NCI-H345 (cell line): ENCODE data around the gene CFAP53.
"Not testable (repeated sequence)": the region's sequence is repeated elsewhere in the genome, so short reads cannot be mapped to it uniquely, and the experiment has no call there.

Source experiments
- DNase-seq: peaks from one replicate; lab custom pipeline; 2025; lab: John Stamatoyannopoulos, UW

The CFAP53 gene

GRCh38 chr18:50272568-50272967, 6.3 kb upstream of the CFAP53 start:
- no peak for DNase-seq

GRCh38 chr18:50268022-50268747, 1.9 kb upstream of the CFAP53 start:
- no peak for DNase-seq

GRCh38 chr18:50262977-50263376, 3.3 kb downstream of the CFAP53 start:
- DNase-seq, result no peak

GRCh38 chr18:50250935-50251334, 15.4 kb downstream of the CFAP53 start:
- DNase-seq, result no peak

- DNase-seq, result no peak
These were observed 16.7 kb downstream of the CFAP53 start for GRCh38 chr18:50249576-50249975.

- no peak for DNase-seq
These were observed 18.7 kb downstream of the CFAP53 start for GRCh38 chr18:50247561-50247960.

- DNase-seq, result not testable (repeated sequence)
These were observed 24.5 kb downstream of the CFAP53 start for GRCh38 chr18:50241768-50242167.

- DNase-seq, result no peak
These were observed 26.2 kb downstream of the CFAP53 start for GRCh38 chr18:50240080-50240563.

- DNase-seq, result no peak
These were observed 33.9 kb downstream of the CFAP53 start for GRCh38 chr18:50232419-50232818.

- no peak for DNase-seq
These were observed 34.7 kb downstream of the CFAP53 start for GRCh38 chr18:50231621-50232020.

GRCh38 chr18:50220249-50220648, 46.0 kb downstream of the CFAP53 start:
- DNase-seq, result not testable (repeated sequence)

GRCh38 chr18:50218432-50219197, 47.7 kb downstream of the CFAP53 start:
- DNase-seq, result no peak

- DNase-seq, result no peak
These were observed 57.0 kb downstream of the CFAP53 start for GRCh38 chr18:50209311-50209710.

- no peak for DNase-seq
These were observed 58.6 kb downstream of the CFAP53 start for GRCh38 chr18:50207722-50208121.

GRCh38 chr18:50203801-50204604, 62.3 kb downstream of the CFAP53 start:
- peak; percentile 77 for DNase-seq

GRCh38 chr18:50201476-50202018, 64.7 kb downstream of the CFAP53 start:
- no peak for DNase-seq

GRCh38 chr18:50199921-50200320, 66.4 kb downstream of the CFAP53 start:
- no peak for DNase-seq

- no peak for DNase-seq
These were observed 66.9 kb downstream of the CFAP53 start for GRCh38 chr18:50199346-50199855.

- DNase-seq, result no peak
These were observed 70.0 kb downstream of the CFAP53 start for GRCh38 chr18:50196261-50196660.

- DNase-seq, result no peak
These were observed 70.6 kb downstream of the CFAP53 start for GRCh38 chr18:50195689-50196088.

- peak; percentile 86 for DNase-seq
These were observed 71.4 kb downstream of the CFAP53 start, which contains the start of gene MYO5B for GRCh38 chr18:50194631-50195532. MYO5B (minus strand) TSS chr18:50195147; CDS start chr18:50194793, 354 bp downstream.
